ENCODE results near the gene OR10AG1.

DNA sequence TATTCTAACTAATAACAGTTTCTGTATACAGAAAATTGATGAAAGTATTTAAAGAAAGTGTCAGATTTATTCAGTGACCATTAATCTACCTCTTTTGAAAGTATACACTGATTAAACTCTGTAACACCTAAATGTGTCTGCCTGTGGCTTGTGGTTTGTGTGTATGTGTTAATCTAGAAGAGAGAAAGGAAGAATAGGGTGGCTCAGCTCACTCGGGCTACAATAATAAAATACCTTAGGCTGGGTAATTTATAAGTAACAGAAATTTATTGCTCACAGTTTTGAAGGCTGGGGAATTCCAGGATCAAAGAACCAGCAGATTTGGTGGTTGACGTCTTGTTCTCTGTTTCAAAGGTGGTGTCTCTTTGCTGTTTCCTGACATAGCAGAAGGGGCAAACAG, 44.1 kb upstream of the OR10AG1 start:
- no peak for TF ChIP-seq EZH2 (IDR thresholded peaks at IDR 0.05; ENCODE audit: low read length, missing control alignments)
- TF ChIP-seq, protein P1, sequence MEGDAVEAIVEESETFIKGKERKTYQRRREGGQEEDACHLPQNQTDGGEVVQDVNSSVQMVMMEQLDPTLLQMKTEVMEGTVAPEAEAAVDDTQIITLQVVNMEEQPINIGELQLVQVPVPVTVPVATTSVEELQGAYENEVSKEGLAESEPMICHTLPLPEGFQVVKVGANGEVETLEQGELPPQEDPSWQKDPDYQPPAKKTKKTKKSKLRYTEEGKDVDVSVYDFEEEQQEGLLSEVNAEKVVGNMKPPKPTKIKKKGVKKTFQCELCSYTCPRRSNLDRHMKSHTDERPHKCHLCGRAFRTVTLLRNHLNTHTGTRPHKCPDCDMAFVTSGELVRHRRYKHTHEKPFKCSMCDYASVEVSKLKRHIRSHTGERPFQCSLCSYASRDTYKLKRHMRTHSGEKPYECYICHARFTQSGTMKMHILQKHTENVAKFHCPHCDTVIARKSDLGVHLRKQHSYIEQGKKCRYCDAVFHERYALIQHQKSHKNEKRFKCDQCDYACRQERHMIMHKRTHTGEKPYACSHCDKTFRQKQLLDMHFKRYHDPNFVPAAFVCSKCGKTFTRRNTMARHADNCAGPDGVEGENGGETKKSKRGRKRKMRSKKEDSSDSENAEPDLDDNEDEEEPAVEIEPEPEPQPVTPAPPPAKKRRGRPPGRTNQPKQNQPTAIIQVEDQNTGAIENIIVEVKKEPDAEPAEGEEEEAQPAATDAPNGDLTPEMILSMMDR (conservative IDR thresholded peaks at IDR 0.05 in 1 of 2, IDR thresholded peaks at IDR 0.05 in 1 of 2; ENCODE audit: low read depth in 1 of 2, low read length in 2 of 2): no peak

Data from fibroblast of lung (primary cell).